ENCODE data around the gene PGA4.
"Not testable (repeated sequence)": the region's sequence is repeated elsewhere in the genome, so short reads cannot be mapped to it uniquely, and the experiment has no call there.

DNA sequence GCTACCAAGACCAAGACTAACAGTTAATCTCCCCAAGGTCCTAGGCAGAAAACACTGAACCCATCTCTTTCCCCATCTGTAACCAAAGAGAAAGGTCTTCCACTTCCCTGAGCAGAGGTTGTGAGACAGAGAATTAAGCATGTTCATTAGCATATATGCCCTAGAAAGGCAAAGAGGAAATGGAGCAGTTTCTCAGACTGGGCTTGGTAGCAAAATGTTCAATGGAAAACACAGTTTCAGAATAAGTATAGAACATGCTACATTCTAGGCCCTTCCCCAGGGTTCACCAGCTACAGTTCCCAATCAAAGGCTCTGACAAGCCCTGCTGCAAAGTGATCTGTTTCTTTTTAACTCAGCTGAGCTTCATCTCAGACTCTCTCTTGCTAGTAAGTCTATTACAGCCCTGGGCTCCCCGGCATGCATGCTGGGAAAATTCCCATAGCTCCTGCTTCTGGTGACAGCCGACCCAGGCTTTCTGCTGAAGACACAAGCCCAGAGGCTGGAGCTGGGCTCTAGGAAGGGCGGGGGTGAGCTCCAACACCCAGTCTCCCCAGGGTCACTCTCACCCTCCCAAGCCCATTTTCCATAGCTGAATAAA is 10.5 kb downstream of the PGA4 start:
- TF ChIP-seq, protein P1, sequence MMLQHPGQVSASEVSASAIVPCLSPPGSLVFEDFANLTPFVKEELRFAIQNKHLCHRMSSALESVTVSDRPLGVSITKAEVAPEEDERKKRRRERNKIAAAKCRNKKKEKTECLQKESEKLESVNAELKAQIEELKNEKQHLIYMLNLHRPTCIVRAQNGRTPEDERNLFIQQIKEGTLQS (IDR thresholded peaks at IDR 0.05): not testable (repeated sequence)
- not testable (repeated sequence) for TF ChIP-seq JUND, MAX, REST (IDR thresholded peaks at IDR 0.05)
- TF ChIP-seq, protein P2, sequence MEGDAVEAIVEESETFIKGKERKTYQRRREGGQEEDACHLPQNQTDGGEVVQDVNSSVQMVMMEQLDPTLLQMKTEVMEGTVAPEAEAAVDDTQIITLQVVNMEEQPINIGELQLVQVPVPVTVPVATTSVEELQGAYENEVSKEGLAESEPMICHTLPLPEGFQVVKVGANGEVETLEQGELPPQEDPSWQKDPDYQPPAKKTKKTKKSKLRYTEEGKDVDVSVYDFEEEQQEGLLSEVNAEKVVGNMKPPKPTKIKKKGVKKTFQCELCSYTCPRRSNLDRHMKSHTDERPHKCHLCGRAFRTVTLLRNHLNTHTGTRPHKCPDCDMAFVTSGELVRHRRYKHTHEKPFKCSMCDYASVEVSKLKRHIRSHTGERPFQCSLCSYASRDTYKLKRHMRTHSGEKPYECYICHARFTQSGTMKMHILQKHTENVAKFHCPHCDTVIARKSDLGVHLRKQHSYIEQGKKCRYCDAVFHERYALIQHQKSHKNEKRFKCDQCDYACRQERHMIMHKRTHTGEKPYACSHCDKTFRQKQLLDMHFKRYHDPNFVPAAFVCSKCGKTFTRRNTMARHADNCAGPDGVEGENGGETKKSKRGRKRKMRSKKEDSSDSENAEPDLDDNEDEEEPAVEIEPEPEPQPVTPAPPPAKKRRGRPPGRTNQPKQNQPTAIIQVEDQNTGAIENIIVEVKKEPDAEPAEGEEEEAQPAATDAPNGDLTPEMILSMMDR (IDR thresholded peaks at IDR 0.05; ENCODE audit: low read depth, low read length, missing input control): not testable (repeated sequence)
- TF ChIP-seq, protein P3, sequence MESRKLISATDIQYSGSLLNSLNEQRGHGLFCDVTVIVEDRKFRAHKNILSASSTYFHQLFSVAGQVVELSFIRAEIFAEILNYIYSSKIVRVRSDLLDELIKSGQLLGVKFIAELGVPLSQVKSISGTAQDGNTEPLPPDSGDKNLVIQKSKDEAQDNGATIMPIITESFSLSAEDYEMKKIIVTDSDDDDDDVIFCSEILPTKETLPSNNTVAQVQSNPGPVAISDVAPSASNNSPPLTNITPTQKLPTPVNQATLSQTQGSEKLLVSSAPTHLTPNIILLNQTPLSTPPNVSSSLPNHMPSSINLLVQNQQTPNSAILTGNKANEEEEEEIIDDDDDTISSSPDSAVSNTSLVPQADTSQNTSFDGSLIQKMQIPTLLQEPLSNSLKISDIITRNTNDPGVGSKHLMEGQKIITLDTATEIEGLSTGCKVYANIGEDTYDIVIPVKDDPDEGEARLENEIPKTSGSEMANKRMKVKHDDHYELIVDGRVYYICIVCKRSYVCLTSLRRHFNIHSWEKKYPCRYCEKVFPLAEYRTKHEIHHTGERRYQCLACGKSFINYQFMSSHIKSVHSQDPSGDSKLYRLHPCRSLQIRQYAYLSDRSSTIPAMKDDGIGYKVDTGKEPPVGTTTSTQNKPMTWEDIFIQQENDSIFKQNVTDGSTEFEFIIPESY (IDR thresholded peaks at IDR 0.05): not testable (repeated sequence)

Measured in liver (tissue), 3 donors.